ENCODE measurements around the gene ACAA1.

DNA sequence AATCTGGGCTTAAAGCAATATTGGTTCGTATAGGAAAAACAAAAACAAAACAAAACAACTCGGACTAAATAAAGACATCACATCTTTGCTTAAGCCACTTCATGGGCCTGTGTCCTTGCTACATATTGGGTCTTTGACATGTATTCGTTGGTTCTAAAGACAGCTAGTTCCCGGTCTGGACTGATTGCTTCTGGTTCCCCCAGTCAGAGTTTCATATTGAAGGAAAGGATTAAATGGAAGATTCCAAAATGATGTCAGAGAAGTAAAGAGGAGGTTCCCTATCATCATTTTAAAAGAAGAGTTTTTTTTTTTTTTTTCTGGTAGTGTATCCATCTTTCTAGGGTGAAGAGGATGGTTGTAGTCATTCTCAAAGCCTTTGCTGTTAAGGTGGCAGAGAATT, 30.7 kb upstream of the ACAA1 start:
- TF ChIP-seq, protein P1, sequence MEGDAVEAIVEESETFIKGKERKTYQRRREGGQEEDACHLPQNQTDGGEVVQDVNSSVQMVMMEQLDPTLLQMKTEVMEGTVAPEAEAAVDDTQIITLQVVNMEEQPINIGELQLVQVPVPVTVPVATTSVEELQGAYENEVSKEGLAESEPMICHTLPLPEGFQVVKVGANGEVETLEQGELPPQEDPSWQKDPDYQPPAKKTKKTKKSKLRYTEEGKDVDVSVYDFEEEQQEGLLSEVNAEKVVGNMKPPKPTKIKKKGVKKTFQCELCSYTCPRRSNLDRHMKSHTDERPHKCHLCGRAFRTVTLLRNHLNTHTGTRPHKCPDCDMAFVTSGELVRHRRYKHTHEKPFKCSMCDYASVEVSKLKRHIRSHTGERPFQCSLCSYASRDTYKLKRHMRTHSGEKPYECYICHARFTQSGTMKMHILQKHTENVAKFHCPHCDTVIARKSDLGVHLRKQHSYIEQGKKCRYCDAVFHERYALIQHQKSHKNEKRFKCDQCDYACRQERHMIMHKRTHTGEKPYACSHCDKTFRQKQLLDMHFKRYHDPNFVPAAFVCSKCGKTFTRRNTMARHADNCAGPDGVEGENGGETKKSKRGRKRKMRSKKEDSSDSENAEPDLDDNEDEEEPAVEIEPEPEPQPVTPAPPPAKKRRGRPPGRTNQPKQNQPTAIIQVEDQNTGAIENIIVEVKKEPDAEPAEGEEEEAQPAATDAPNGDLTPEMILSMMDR (IDR thresholded peaks at IDR 0.05), result no peak
- no peak for TF ChIP-seq EZH2 (IDR thresholded peaks at IDR 0.05; ENCODE audit: borderline replicate concordance, insufficient read depth, low read depth, low read length, poor library complexity, severe bottlenecking)

Measured in B cell (primary cell).